Bronchial epithelial cell (primary cell): ENCODE measurements around the gene RABGEF1. TPM values are rescaled to one million over a fixed set of nuclear protein-coding genes. Genes with fewer than 3 reads are reported as not detected.
"Not testable (repeated sequence)": the region's sequence is repeated elsewhere in the genome, so short reads cannot be mapped to it uniquely, and the experiment has no call there.

Experiments
- DNase-seq: peaks from one replicate; pipeline ENCODE4 v3.0.0-alpha.2; 2010; ENCODE audit warnings: low read depth
- FAIRE-seq: peaks from 2 replicates; lab custom pipeline; 2011; peaks lifted over from hg19 to GRCh38; lab: Jason Lieb, UNC
- H3K27me3 ChIP-seq: 2 replicates; pipeline ENCODE4 v1.5.1; 2011; ENCODE audit warnings: low read length; ENCODE audit not compliant: control insufficient read depth, insufficient read depth
- H3K36me3 ChIP-seq: 2 replicates; pipeline ENCODE4 v1.5.1; 2011; ENCODE audit warnings: low read length; ENCODE audit not compliant: control insufficient read depth, insufficient read depth
- H3K4me3 ChIP-seq: 2 replicates; pipeline ENCODE4 v1.5.1; 2011; ENCODE audit warnings: mild to moderate bottlenecking, low read depth, low read length, control low read depth
- CTCF ChIP-seq: IDR thresholded peaks from 2 replicates; pipeline ENCODE4 v1.5.1; 2011; ENCODE audit warnings: mild to moderate bottlenecking, moderate library complexity, low read length, control low read depth, inconsistent platforms; ENCODE audit not compliant: insufficient read depth, severe bottlenecking
- total RNA-seq: library from RNA; depleted of rRNA; stranded (reverse); fragments of >200 nt; gene quantifications from 2 replicates; pipeline ENCODE4 v1.2.1, GENCODE V29; 2014

The RABGEF1 gene
- total RNA-seq: 35.3 and 41.5 TPM in 2 replicates

- TF ChIP-seq CTCF: peak; percentile 9
- FAIRE-seq: no peak
- H3K36me3 ChIP-seq: no peaks in the 10 kb centered on the region
- peak within 1 kb of the TSS; percentile 75 for H3K4me3 ChIP-seq
- DNase-seq: peak; percentile 88
- H3K27me3 ChIP-seq: no peaks in the 10 kb centered on the region
Measured at GRCh38 chr7:66740302-66740979, at the start of gene RABGEF1. TSS of gene RABGEF1 (plus strand) at chr7:66740733. CDS start at chr7:66771900, 31,167 bp downstream.

- FAIRE-seq (no peak), DNase-seq (no peak)
- H3K4me3 ChIP-seq: no peak overlapping the region
- peaks cover 4% of the 10 kb centered on the region for H3K36me3 ChIP-seq
- no peak for TF ChIP-seq CTCF
- no peaks in the 10 kb centered on the region for H3K27me3 ChIP-seq
Measured at GRCh38 chr7:66693331-66693730, 47.2 kb upstream of the RABGEF1 start.

- Histone ChIP-seq H3K36me3 (peaks cover 4% of the 10 kb centered on the region), H3K27me3 (no peaks in the 10 kb centered on the region), H3K4me3 (no peak overlapping the region)
- FAIRE-seq (no peak), DNase-seq (no peak)
- TF ChIP-seq CTCF: no peak
Measured at GRCh38 chr7:66694286-66694685, 46.2 kb upstream of the RABGEF1 start.

- DNase-seq, H3K27me3 ChIP-seq, H3K36me3 ChIP-seq, H3K4me3 ChIP-seq, FAIRE-seq: not testable (repeated sequence)
Measured at GRCh38 chr7:66695417-66695816, 45.1 kb upstream of the RABGEF1 start.

GRCh38 chr7:66696134-66696533 is 44.4 kb upstream of the RABGEF1 start:
- not testable (repeated sequence) for FAIRE-seq, H3K36me3 ChIP-seq, H3K27me3 ChIP-seq, DNase-seq, H3K4me3 ChIP-seq

GRCh38 chr7:66696774-66697191 is 43.8 kb upstream of the RABGEF1 start:
- H3K27me3 ChIP-seq: no peaks in the 10 kb centered on the region
- H3K4me3 ChIP-seq: no peak overlapping the region
- peaks cover 6% of the 10 kb centered on the region for H3K36me3 ChIP-seq
- DNase-seq: peak; percentile 49
- TF ChIP-seq CTCF: no peak
- FAIRE-seq: no peak
